D721Med (cell line): ENCODE measurements around the gene LAMA5.

Experiments used
- DNase-seq: peaks from one replicate; pipeline ENCODE4 v3.0.0; 2011; ENCODE audit warnings: low spot score; ENCODE audit not compliant: insufficient read length
- FAIRE-seq: peaks from 2 replicates; lab custom pipeline; 2011; peaks lifted over from hg19 to GRCh38; lab: Jason Lieb, UNC
- CTCF ChIP-seq: IDR thresholded peaks from 2 replicates; pipeline ENCODE4 v1.5.1; 2012; ENCODE audit warnings: mild to moderate bottlenecking, control low read depth; ENCODE audit not compliant: insufficient read depth; ENCODE audit errors: missing control alignments

Gene LAMA5

DNA sequence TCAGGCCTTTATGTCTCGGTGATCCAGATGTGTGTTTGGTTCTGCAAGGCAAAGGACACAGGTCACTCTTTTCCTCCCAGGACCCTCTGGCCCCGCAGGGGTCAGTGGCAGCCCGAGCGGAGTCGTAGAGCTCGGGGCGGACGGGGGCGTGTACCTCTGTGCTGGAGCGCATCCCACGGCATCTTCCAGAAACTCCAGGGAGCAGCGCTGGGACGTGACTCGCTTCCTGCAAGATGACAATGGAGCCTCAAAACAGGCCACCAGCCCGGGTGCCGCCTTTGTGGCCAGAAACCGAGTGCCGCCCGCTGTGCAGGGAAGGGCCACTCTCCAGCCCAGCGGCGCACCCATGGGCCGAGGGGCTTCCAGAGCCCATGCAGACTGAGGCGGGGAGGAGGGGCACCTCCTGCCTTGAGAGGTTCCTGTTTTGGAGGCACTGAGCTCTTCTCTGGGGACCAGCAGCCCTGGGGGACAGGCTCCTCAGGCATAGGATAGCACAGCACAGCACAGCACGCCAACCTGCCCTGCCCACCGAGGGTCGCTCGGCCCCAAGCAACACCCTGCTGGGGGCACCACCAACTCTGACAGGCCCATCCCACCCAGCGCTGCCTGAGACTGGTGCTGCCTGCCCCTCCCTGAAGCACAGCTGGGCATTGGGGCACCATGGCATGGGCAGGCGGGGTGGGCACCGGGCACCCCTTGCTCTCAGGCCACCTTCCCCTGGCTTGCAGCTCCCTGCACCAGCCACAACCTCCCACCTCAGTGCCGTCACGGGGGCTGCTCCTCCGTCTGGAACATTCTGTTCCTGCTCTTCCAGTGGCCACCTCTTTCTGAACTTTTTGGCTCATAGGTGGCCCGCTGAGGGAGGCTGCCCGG is 29.5 kb upstream of the LAMA5 start:
- no peak for DNase-seq
- TF ChIP-seq CTCF: no peak
- FAIRE-seq: no peak

GRCh38 chr20:62395311-62396242 is 28.5 kb upstream of the LAMA5 start:
- FAIRE-seq: no peak
- DNase-seq: no peak
- TF ChIP-seq CTCF: peak; percentile 23

GRCh38 chr20:62394248-62395245 is 27.4 kb upstream of the LAMA5 start:
- DNase-seq (no peak), FAIRE-seq (no peak)
- TF ChIP-seq CTCF: no peak

GRCh38 chr20:62393830-62394229 is 26.7 kb upstream of the LAMA5 start:
- no peak for TF ChIP-seq CTCF
- no peak for FAIRE-seq
- DNase-seq: no peak

DNA sequence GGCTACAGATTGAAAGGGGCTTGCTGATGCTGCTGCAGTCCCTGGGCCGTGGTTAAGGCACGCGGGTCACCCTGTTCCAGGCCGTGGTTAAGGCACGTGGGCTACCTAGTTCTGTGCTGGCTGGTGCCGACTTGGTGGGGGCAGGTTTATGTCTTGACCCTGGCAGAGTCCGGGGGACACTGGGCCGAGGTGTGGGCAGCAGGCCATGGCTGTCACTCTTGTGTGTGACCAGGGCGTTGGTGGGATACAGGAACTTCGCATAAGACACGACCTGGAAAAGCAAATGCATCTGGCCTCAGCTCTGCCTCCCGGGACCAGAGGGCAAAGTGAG is 26.2 kb upstream of the LAMA5 start:
- no peak for FAIRE-seq
- DNase-seq: no peak
- no peak for TF ChIP-seq CTCF

DNA sequence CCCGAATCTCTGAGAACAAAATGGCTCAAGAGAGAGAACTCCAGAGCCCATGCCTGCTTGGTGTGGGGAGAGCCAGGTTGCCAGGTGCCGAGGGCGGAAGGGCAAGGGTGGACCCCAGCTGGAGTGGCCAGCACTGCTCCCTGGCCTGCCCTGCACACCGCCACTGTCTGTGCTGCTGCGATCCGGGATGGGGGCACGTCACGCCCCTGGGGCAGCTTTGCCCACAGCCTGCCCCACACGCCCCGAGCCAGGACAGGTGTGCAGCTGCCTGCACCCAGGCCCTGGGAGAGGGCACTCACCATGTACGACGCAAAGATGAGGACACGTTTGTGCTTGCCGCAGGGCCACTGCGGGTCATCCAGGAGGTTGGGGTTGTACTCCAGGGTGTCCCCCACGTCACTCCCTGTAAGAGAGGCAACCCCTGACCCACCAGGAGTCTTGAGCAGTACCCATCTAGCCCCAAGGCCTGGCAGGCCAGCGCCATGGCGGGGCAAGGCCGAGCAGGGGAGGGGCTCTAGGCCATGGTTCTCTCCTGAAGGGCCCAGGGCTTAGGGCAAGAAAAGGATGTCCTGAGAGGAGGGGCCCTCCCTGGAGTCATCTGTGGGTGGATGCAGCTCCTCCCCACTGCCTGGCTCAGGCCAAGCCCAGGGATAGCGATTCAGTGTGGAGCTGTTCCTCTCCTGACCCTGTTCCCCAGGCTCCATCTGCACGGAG is 25.7 kb upstream of the LAMA5 start:
- no peak for TF ChIP-seq CTCF
- DNase-seq: no peak
- FAIRE-seq: no peak
